K562 (cell line): ENCODE measurements around the gene SLC35B1. TPM values are rescaled to one million over a fixed set of nuclear protein-coding genes. Genes with fewer than 3 reads are reported as not detected.

Experiments
- DMBX1 ChIP-seq: fragments of 250-450 bp; sonication (Bioruptor Pico); IDR thresholded peaks from 2 replicates; pipeline ENCODE4 v1.8.0; 2022; ENCODE audit warnings: inconsistent platforms, mild to moderate bottlenecking, moderate library complexity, borderline replicate concordance
- ERF ChIP-seq: fragments of 450-650 bp; formaldehyde crosslinking; IDR thresholded peaks from 2 replicates; pipeline ENCODE4 v1.4.0; 2020; ENCODE audit warnings: mild to moderate bottlenecking, mixed read lengths
- FOXA3 ChIP-seq, 2 experiments: fragments of 450-650 bp in 1 of 2; sonication (generic) in 1 of 2; formaldehyde crosslinking; IDR thresholded peaks in 1 of 2; conservative IDR thresholded peaks in 1 of 2; 2 replicates each; pipeline versions ENCODE4 v1.4.0 to v1.8.0; 2020 to 2022; ENCODE audit warnings: mild to moderate bottlenecking in 2 of 2, missing genetic modification reagents in 1 of 2
- JUN ChIP-seq, 2 experiments: sonication (generic) in 1 of 2; formaldehyde crosslinking in 1 of 2; IDR thresholded peaks; 2 replicates each; pipeline versions ENCODE4 v1.6.1 to v1.8.0; 2012 to 2022; ENCODE audit warnings: borderline replicate concordance in 2 of 2, mild to moderate bottlenecking in 2 of 2, improper control_type of control experiment in 1 of 2, low read depth in 1 of 2, low read length in 1 of 2, missing genetic modification reagents in 1 of 2
- PYGO2 ChIP-seq: fragments of 450-650 bp; IDR thresholded peaks from 2 replicates; pipeline ENCODE4 v1.6.1; 2016; ENCODE audit warnings: mild to moderate bottlenecking, missing genetic modification characterization, moderate library complexity, missing compliant biosample characterization
- STAT6 ChIP-seq: sonication (generic); formaldehyde crosslinking; IDR thresholded peaks from 2 replicates; pipeline ENCODE4 v1.8.1; 2023; ENCODE audit warnings: mild to moderate bottlenecking, missing genetic modification reagents
- ZBTB11 ChIP-seq, 3 experiments: fragments of 200-800 bp in 1 of 3; fragments of 250-450 bp in 1 of 3; fragments of 450-650 bp in 1 of 3; sonication (Bioruptor Pico) in 1 of 3; sonication (Bioruptor generic) in 1 of 3; formaldehyde crosslinking in 1 of 3; IDR thresholded peaks; 2 replicates each; pipeline versions ENCODE4 v1.6.1 to v1.8.0; 2016 to 2022; ENCODE audit warnings: mild to moderate bottlenecking in 2 of 3, missing genetic modification characterization in 2 of 3, missing compliant biosample characterization in 1 of 3, moderate library complexity in 1 of 3
- ZNF197 ChIP-seq: fragments of 200-800 bp; sonication (Bioruptor generic); IDR thresholded peaks from 2 replicates; pipeline ENCODE4 v1.6.1; 2016; ENCODE audit warnings: low read depth, missing genetic modification characterization, missing compliant biosample characterization
- ZNF274 ChIP-seq: IDR thresholded peaks from 2 replicates; pipeline ENCODE4 v1.6.1; 2011; ENCODE audit warnings: low read depth, mild to moderate bottlenecking, low read length, moderate library complexity, borderline replicate concordance
- ZNF280A ChIP-seq: fragments of 450-650 bp; IDR thresholded peaks from 2 replicates; pipeline ENCODE4 v1.6.1; 2018; ENCODE audit warnings: mild to moderate bottlenecking, low read depth; ENCODE audit not compliant: partially characterized antibody
- ZNF449 ChIP-seq: fragments of 250-450 bp; sonication (Bioruptor Pico); IDR thresholded peaks from 2 replicates; pipeline ENCODE4 v1.8.0; 2022; ENCODE audit warnings: moderate library complexity, mild to moderate bottlenecking, inconsistent platforms
- ZNF655 ChIP-seq: fragments of 250-450 bp; sonication (Bioruptor Pico); IDR thresholded peaks from 2 replicates; pipeline ENCODE4 v1.5.0; 2021
- polyA plus RNA-seq, 8 experiments: library from polyadenylated mRNA; depleted of rRNA in 4 of 8; stranded (reverse) in 5 of 8; unstranded in 3 of 8; fragments of >200 nt; fragmentation: Nextera tagmentation in 2 of 8; fragmentation: Illumina TruSeq in 1 of 8; extraction: Ambion mirVana in 2 of 8; extraction: Trizol in 1 of 8; gene quantifications; 2 replicates each; pipeline versions ENCODE4 v1.2.1 to v1.2.3, GENCODE V29; 2011 to 2014; ENCODE audit warnings: inconsistent platforms in 1 of 8, missing spikeins in 1 of 8
- total RNA-seq, 7 experiments: library from RNA; depleted of rRNA in 6 of 7; stranded (reverse); fragments of >200 nt in 6 of 7; fragmentation: Illumina TruSeq in 2 of 7; extraction: Trizol in 2 of 7; gene quantifications; 2 replicates each; pipeline versions ENCODE4 v1.2.1 to v1.2.3, GENCODE V29; 2011 to 2021; ENCODE audit warnings: low replicate concordance in 1 of 7

Gene SLC35B1
- total and polyA plus RNA-seq, 9 of the 15 experiments (the other 6 are each of a cell fraction or from before 2014, with no cell fraction given), result 51.4 to 87.9 (median 66.3) TPM

- TF ChIP-seq ZBTB11 (CRISPR knock-in tag; IDR thresholded peaks at IDR 0.05), result peak in 1 of 3 experiments; percentile 62; a peak in 1 of 6 replicates
- no peak for TF ChIP-seq ZNF449
- no peak for TF ChIP-seq ZNF280A
- no peak for TF ChIP-seq PYGO2 (tag)
- no peak for TF ChIP-seq ZNF197
- TF ChIP-seq FOXA3 (CRISPR knock-in tag; conservative IDR thresholded peaks at IDR 0.05 in 1 of 2, IDR thresholded peaks at IDR 0.05 in 1 of 2), result peak in 1 of 2 experiments; percentile 23; a peak in 1 of 4 replicates
- TF ChIP-seq DMBX1, result no peak
- no peak for TF ChIP-seq STAT6 (CRISPR knock-in tag)
- no peak for TF ChIP-seq ZNF274
- peak; percentile 51; the same call in 1 of the 2 replicates for TF ChIP-seq JUN (IDR thresholded peaks at IDR 0.05; ENCODE audit: borderline replicate concordance, low read depth, low read length)
- no peak for TF ChIP-seq JUN (CRISPR knock-in tag; IDR thresholded peaks at IDR 0.05; ENCODE audit: borderline replicate concordance)
- TF ChIP-seq ERF (CRISPR knock-in tag), result 0 out of 2 replicates have a peak, but pooled peaks have one; percentile 29
- no peak for TF ChIP-seq ZNF655 (CRISPR knock-in tag)
These were observed at the start of gene SLC35B1 (continued) for GRCh38 chr17:49707608-49708514.
